Endothelial cell of umbilical vein (primary cell): ENCODE measurements around the gene MAEL. TPM values are rescaled to one million over a fixed set of nuclear protein-coding genes. Genes with fewer than 3 reads are reported as not detected.

Source experiments
- BruUV-seq: library from RNA; stranded (reverse); fragments of 400-500 nt; replicated peaks from 2 replicates; lab custom pipeline; 2021; lab: Mats Ljungman, UMichigan
- CTCF ChIA-PET: fragments of 300-600, 350-600 bp; sonication (Branson Sonifier 250); formaldehyde crosslinking; loops from one replicate; lab custom pipeline; 2021; ENCODE audit warnings: antibody characterized with exemption, inconsistent platforms; lab: Charles Lee
- POLR2A ChIA-PET: fragments of 300-600, 350-600 bp; sonication (Branson Sonifier 250); formaldehyde crosslinking; loops from one replicate; lab custom pipeline; 2021; ENCODE audit warnings: antibody characterized with exemption, inconsistent platforms; lab: Charles Lee
- DNase-seq: peaks from one replicate; pipeline ENCODE4 v3.0.0-alpha.2; 2011; ENCODE audit warnings: low read depth, low spot score
- FAIRE-seq: peaks from 2 replicates; lab custom pipeline; 2011; peaks lifted over from hg19 to GRCh38; lab: Jason Lieb, UNC
- H2AFZ ChIP-seq: 2 replicates; pipeline ENCODE4 v1.6.0; 2012; ENCODE audit warnings: low read depth, low read length, control low read depth, inconsistent platforms
- H3K27ac ChIP-seq: 2 replicates; pipeline ENCODE4 v1.5.1; 2011; ENCODE audit warnings: low read depth, mild to moderate bottlenecking, control low read depth, low read length, moderate library complexity; ENCODE audit not compliant: insufficient read depth
- H3K27me3 ChIP-seq, 2 experiments: 2 replicates each; pipeline versions ENCODE4 v1.6.0 to v1.6.1; 2011; ENCODE audit warnings: low read length in 2 of 2, mixed read lengths in 1 of 2; ENCODE audit not compliant: control insufficient read depth in 2 of 2, insufficient read depth in 2 of 2
- H3K36me3 ChIP-seq, 2 experiments: 2 replicates in 1 of 2; 3 replicates in 1 of 2; pipeline ENCODE4 v1.5.1; 2011; ENCODE audit warnings: low read length in 2 of 2, mild to moderate bottlenecking in 1 of 2, moderate library complexity in 1 of 2; ENCODE audit not compliant: control insufficient read depth in 2 of 2, insufficient read depth in 2 of 2; ENCODE audit errors: extremely low read depth in 1 of 2
- H3K4me1 ChIP-seq: 3 replicates; pipeline ENCODE4 v1.5.1; 2011; ENCODE audit warnings: mild to moderate bottlenecking, low read length; ENCODE audit not compliant: control insufficient read depth, insufficient read depth; ENCODE audit errors: extremely low read depth
- H3K4me2 ChIP-seq: 2 replicates; pipeline ENCODE4 v1.6.1; 2011; ENCODE audit warnings: low read length, control low read depth, mixed read lengths; ENCODE audit not compliant: insufficient read depth
- H3K4me3 ChIP-seq, 3 experiments: fragments of 200-600 bp in 1 of 3; sonication (generic), shearing (Covaris generic) in 1 of 3; replicated peaks in 1 of 3; 2 replicates each; pipeline ENCODE4 v1.5.1; 2011 to 2016; ENCODE audit warnings: control low read depth in 3 of 3, low read length in 3 of 3, mild to moderate bottlenecking in 2 of 3, inconsistent platforms in 1 of 3, low read depth in 1 of 3, moderate library complexity in 1 of 3; ENCODE audit not compliant: insufficient read depth in 1 of 3
- H3K79me2 ChIP-seq: 2 replicates; pipeline ENCODE4 v1.6.0; 2012; ENCODE audit warnings: low read length, inconsistent platforms; ENCODE audit not compliant: control insufficient read depth, insufficient read depth
- H3K9ac ChIP-seq: replicated peaks from 2 replicates; pipeline ENCODE3; 2011; ENCODE audit warnings: low read length, control low read depth; ENCODE audit not compliant: insufficient read depth; ENCODE audit errors: extremely low read depth
- H3K9me1 ChIP-seq: replicated peaks from 3 replicates; pipeline ENCODE4 v1.6.0; 2011; ENCODE audit warnings: mild to moderate bottlenecking, low read length; ENCODE audit not compliant: control insufficient read depth, insufficient read depth; ENCODE audit errors: extremely low read depth
- H3K9me3 ChIP-seq: replicated peaks from 2 replicates; pipeline ENCODE4 v1.5.1; 2012; ENCODE audit warnings: low read length, inconsistent platforms; ENCODE audit not compliant: control insufficient read depth, insufficient read depth
- H4K20me1 ChIP-seq: replicated peaks from 2 replicates; pipeline ENCODE3; 2011; ENCODE audit warnings: mild to moderate bottlenecking, low read length; ENCODE audit not compliant: control insufficient read depth, insufficient read depth; ENCODE audit errors: extremely low read depth
- CTCF ChIP-seq, 2 donors: IDR thresholded peaks; 1 replicate in 1 of 2; 2 replicates in 1 of 2; pipeline ENCODE4 v1.5.1; 2011; ENCODE audit warnings: low read length in 2 of 2, mild to moderate bottlenecking in 2 of 2, moderate library complexity in 2 of 2, control low read depth in 1 of 2, inconsistent platforms in 1 of 2, low read depth in 1 of 2; ENCODE audit not compliant: insufficient read depth in 1 of 2; ENCODE audit errors: extremely low read depth in 1 of 2
- EZH2 ChIP-seq: IDR thresholded peaks from 2 replicates; pipeline ENCODE4 v1.6.1; 2012; ENCODE audit warnings: borderline replicate concordance, low read depth, mild to moderate bottlenecking, moderate library complexity, low read length, inconsistent platforms; ENCODE audit not compliant: severe bottlenecking
- FOS ChIP-seq: IDR thresholded peaks from 2 replicates; pipeline ENCODE4 v1.6.1; 2011; ENCODE audit warnings: mild to moderate bottlenecking, low read length, moderate library complexity, borderline replicate concordance; ENCODE audit not compliant: insufficient read depth
- GATA2 ChIP-seq: IDR thresholded peaks from 2 replicates; pipeline ENCODE4 v1.7.0; 2011; ENCODE audit warnings: low read depth, mild to moderate bottlenecking, moderate library complexity, mixed read lengths, low read length; ENCODE audit not compliant: insufficient read length, insufficient read depth
- JUN ChIP-seq: IDR thresholded peaks from 2 replicates; pipeline ENCODE4 v1.6.1; 2011; ENCODE audit warnings: borderline replicate concordance, low read depth; ENCODE audit not compliant: insufficient read length, insufficient read depth
- POLR2A ChIP-seq: IDR thresholded peaks from 2 replicates; pipeline ENCODE4 v1.6.1; 2012; ENCODE audit warnings: low read depth, mild to moderate bottlenecking, control low read depth, low read length
- POLR2AphosphoS5 ChIP-seq: IDR thresholded peaks from 2 replicates; pipeline ENCODE4 v1.6.1; 2012; ENCODE audit warnings: low read depth, mild to moderate bottlenecking, control low read depth, low read length, moderate library complexity; ENCODE audit not compliant: insufficient read depth
- dilution Hi-C: fragments of 300-500 bp; cut with MboI; formaldehyde crosslinking; loops from one replicate; pipeline ENCODE4 v1.15.0; 2019; ENCODE audit warnings: low sequenced_read_pairs; ENCODE audit not compliant: extremely low pct_ligation_motif_present
- intact Hi-C: fragments of 100-400 bp; cut with micrococcal nuclease; formaldehyde crosslinking; loops from one replicate; pipeline ENCODE4 v1.10.0; 2022
- polyA plus RNA-seq, 4 experiments: library from polyadenylated mRNA; depleted of rRNA in 3 of 4; stranded (reverse) in 3 of 4; unstranded in 1 of 4; fragments of >200 nt; gene quantifications; 2 replicates each; pipeline versions ENCODE4 v1.2.1 to v1.2.3, GENCODE V29; 2011 to 2012; ENCODE audit warnings: missing spikeins in 1 of 4
- total RNA-seq: library from RNA; stranded (reverse); gene quantifications from 2 replicates; pipeline ENCODE4 v1.2.3, GENCODE V29; 2021
- TF ChIP-seq, protein P1 (sequence below): IDR thresholded peaks from 2 replicates; pipeline ENCODE4 v1.6.1; 2011; ENCODE audit not compliant: insufficient read depth, insufficient read length

Gene MAEL
- total and polyA plus RNA-seq, 2 donors (not counting 3 experiments of a cell fraction or from before 2014, with no cell fraction given), result 0.04 TPM; not detected in 1

- Histone ChIP-seq H3K4me2 (no peak overlapping the region), H3K27ac (no peak overlapping the region), H3K79me2 (no peaks in the 10 kb centered on the region), H3K9ac (no peak overlapping the region), H3K4me3 (no peak overlapping the region), H3K9me1 (no peaks in the 10 kb centered on the region), H3K27me3 (peaks cover 3 to 5% of the 10 kb centered on the region in 2 experiments), H3K4me1 (no peaks in the 10 kb centered on the region), H3K9me3 (no peaks in the 10 kb centered on the region), H2AFZ (no peak overlapping the region), H4K20me1 (no peaks in the 10 kb centered on the region), H3K36me3 (no peaks in the 10 kb centered on the region)
- DNase-seq (no peak), FAIRE-seq (no peak)
- intact Hi-C loops, result no loop called here
- TF ChIP-seq JUN, result no peak
- TF ChIP-seq, protein P1, sequence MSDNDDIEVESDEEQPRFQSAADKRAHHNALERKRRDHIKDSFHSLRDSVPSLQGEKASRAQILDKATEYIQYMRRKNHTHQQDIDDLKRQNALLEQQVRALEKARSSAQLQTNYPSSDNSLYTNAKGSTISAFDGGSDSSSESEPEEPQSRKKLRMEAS, result no peak
- no peak for TF ChIP-seq CTCF (IDR thresholded peaks at IDR 0.05; ENCODE audit: extremely low read depth in 1 of 2, insufficient read depth in 1 of 2, low read depth in 1 of 2, low read length in 2 of 2)
- no peak for TF ChIP-seq GATA2
- no peak for TF ChIP-seq POLR2AphosphoS5
- TF ChIP-seq EZH2, result no peak
- TF ChIP-seq POLR2A, result no peak
- no peak for TF ChIP-seq FOS
- BruUV-seq, result no TSS peak
- POLR2A ChIA-PET, result no interaction called here
- CTCF ChIA-PET, result interaction anchor here (1.0 kb wide), 2 partner anchors 134 to 168 kb away, joined by 4 read pairs; partner anchors contain the start of gene TADA1
- dilution Hi-C loops, result no loop called here
These were observed 54.8 kb downstream of the MAEL start for GRCh38 chr1:167043752-167044488.
